Measurements from ENCODE around the gene MAPKAP1.

DNA sequence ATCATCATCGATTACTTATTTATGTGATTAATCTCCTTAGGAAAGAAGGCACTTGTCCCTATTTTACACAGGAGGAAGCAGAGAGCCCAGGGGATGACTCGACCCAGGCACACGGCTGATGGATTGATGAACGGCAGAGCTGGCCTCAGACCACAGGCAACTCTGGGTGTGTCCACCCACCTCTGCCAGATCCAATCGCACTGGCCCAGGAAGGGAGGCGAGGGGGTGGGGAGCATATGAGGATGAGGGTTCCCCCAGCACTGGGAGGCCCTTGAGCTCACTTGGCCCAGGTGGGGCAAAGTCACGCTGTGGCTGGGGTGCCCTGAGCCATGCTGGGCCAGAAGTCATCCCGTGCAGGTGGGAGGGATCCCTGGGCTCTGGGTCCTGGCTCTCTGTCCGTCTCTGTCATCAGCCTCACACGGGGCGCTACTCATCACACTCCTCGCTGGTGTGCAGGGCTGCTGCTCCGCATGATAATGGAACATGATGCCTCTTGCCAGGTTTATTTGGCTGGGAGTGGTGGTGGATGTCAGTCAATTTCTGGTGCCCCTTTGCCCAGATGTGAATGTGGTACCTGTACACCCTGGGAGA, 285.3 kb downstream of the MAPKAP1 start:
- TF ChIP-seq ESRRG (CRISPR knock-in tag; IDR thresholded peaks at IDR 0.05) (no peak), GLIS3 (CRISPR knock-in tag; IDR thresholded peaks at IDR 0.05) (no peak), ZFP30 (CRISPR knock-in tag; IDR thresholded peaks at IDR 0.05) (no peak), TOX (CRISPR knock-in tag; IDR thresholded peaks at IDR 0.05; ENCODE audit: borderline replicate concordance) (no peak), TCF4 (CRISPR knock-in tag; IDR thresholded peaks at IDR 0.05; ENCODE audit: borderline replicate concordance) (no peak), ZNF70 (CRISPR knock-in tag; IDR thresholded peaks at IDR 0.05) (no peak), PPARA (CRISPR knock-in tag; IDR thresholded peaks at IDR 0.05; ENCODE audit: borderline replicate concordance) (no peak)
